Dedifferentiated amniotic fluid mesenchymal stem cell (primary cell): ENCODE data around the gene SH3PXD2A.

Experiments
- DNase-seq: peaks from one replicate; pipeline ENCODE4 v3.0.0-alpha.2; 2016; ENCODE audit errors: extremely low spot score

SH3PXD2A gene

GRCh38 chr10:103685880-103686669, 169.3 kb downstream of the SH3PXD2A start:
- DNase-seq: peak; percentile 64

- DNase-seq: no peak
Measured at GRCh38 chr10:103683851-103684250, 171.5 kb downstream of the SH3PXD2A start.

DNA sequence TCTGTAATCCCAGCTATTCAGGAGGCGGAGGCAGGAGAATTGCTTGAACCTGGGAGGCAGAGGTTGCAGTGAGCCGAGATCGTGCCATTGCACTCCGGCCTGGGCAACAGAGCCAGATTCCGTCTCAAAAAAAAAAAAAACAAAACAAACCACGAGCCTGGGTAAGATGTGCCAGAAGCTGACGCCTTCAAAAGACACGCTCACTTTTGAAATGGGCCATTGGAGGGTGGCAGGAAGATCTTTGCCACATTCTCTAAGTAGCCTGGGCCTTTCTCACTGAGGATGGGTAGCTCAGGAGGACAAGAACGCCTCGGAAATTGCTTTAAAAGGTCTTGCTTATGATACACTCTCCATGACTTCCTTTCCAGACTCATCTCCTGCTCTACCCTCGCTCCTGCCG, 172.7 kb downstream of the SH3PXD2A start:
- no peak for DNase-seq

DNA sequence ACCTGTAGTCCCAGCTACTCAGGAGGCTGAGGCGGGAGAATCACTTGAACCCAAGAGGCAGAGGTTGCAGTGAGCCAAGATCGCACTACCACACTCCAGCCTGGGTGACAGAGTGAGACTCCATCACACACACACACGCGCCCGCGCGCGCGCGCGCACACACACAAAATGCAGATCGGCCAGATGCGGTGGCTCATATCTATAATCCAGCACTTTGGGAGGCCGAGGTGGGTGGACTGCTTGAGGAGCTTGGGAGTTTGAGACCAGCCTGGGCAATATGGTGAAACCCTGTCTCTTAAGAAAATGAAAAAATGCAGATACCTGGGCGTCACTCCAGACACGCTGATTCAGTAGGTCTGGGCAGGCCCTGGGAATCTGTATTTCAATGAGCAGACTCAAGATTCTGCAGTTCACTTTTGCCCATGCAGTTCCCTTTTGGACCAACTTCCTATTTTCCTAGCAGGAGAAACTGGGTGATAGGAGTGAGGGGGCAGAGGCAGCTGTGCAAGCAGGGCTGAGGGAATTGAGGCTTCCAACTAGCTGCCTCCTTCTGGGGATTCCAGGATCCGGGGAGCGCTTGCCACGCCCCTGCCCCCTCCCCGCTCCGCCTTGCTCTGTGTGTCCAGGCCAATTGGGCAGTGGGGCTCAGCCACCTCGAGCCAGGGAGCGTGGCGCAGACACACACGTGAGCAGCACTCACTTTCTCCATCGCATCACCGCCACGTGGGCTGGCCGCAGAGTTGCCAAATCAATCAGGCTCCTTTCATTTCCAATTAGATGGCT, 173.6 kb downstream of the SH3PXD2A start:
- no peak for DNase-seq

DNA sequence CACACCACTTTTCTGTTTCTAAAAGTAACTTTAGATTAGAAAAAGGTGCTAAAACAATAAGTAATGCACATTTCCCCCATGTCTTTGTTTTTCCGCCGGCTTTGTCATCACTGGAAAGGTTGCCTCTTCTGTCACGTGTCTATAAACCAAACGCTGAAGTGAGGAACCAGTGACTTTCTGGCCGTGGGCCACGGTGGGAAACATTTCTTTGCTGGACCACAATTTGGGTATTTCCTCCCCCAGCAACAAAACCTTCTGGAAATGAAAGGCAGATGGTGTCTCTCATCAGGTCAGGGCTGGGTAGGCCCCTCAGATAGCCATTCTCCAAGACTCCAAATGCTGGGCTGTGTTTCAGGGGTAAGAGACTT, 174.5 kb downstream of the SH3PXD2A start:
- no peak for DNase-seq

- no peak for DNase-seq
Measured at GRCh38 chr10:103679096-103679790, 176.1 kb downstream of the SH3PXD2A start.

DNA sequence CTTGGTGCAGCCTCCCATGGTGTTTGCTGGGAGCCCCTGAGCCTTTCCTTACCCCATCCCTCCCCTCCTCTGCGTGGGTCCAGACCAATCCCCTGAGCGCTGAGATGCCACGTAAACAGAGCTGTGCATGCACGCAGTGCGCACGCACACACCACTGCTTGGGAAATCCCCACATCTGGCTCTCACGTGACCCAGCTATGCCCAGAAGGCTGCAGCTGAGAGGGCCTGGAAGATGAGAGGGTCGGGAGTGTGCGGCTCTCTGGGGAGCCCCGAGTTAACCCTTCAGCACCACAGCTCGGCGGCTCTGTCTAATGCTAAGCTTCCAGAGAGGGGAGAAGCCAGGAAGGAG, 177.2 kb downstream of the SH3PXD2A start:
- DNase-seq: peak; percentile 97

- no peak for DNase-seq
Measured at GRCh38 chr10:103677486-103678177, 177.7 kb downstream of the SH3PXD2A start.

DNA sequence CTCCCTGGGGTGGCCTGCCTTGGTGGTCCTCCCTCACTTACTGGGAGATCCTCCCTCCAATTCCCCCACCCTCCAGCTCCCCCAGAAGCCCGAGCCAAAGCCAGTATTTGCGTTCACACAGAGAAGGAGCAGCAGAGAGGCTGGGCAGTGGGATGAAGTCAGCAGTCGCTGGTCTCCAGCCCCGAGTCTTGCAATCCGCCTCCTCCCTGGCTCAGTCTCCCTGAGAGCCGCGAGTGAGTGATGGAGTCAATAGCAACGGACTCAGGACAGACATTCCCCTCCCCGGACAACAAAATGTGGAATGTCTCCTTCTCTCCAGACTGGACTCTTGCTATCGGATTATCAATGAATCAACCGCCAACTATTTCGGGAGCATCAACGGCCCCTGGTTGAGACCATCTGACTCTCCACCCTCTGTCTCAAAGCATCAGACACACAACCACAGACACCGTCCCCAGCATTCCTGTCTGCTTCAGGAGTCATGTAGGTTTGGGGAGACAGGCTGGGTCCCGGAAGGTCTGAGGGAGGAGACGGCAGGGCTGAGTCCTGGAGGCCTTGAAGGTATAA, 178.4 kb downstream of the SH3PXD2A start:
- DNase-seq: peak; percentile 89

DNA sequence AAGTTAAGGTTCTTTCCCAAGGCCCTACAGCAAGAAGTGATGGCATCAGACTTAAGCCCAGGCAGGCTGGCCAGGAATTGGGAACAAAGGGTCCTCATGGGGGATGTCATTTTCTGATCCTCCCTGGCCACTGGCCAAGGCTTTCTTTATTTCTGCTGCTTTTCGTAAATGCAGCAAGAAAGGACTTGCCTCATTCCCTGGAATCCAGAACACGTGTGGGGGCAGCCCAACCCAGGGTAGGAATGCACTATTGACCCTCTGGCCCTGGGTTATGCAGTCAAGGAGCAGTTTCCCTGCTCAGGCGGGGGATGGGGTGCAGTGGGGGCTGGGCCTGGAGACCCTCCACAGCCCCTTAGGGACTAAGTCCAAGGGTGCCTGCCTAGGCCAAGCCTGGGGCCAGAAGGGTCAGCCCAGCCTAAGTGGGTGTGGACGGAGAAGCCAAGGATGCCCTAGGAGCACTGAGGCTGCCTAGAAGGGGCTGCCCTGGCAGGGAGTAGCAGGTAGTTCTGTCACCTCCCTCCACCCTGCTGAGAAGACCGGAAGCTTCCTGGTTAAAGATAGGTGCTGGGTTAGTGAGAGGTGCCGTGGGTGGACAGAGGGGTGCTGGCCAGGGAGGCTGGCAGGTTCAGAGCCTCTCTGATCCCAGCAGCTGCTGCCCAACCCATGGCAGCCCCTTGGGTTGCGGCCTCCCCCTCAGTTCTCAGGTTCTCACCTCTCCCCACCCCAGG, 179.2 kb downstream of the SH3PXD2A start:
- no peak for DNase-seq

DNA sequence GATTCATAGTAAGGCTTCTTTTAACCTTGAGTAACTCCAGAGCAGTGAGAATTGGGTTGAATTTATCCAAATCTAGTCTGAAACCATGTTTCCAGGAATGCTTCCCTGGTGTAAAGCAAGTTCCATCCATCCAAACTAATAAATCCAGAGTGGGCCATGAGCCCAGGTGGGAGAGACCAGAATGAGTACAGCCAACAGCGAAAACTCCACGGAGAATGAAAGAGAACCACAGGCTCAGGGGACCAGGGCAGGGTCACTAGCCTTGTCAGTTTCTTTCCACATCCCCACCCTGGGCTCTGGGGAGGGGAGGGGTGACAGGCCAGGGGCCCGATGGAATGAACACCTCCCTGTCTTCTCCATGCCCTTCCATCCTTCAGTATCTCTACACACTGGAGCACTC, 181.8 kb downstream of the SH3PXD2A start:
- no peak for DNase-seq

DNA sequence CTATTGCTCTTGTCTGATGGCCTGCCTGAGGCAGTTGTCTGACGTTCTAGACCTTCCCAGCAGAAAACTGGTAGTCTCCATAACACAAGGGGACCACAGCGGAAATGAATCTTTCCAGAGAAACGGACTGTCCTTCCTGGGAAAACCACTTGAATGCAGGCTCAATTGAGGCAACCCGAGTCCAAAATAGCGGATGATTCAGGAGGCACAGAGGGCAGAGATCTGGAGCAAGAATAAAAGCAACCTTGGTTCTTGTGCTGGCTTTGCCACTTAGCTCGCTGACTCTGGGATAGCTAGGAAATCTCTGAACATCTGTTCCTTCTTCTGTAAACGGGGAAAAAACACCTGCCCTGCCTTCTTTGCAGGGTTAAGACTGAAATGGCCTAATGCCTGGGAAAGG, 183.0 kb downstream of the SH3PXD2A start:
- DNase-seq: no peak

DNA sequence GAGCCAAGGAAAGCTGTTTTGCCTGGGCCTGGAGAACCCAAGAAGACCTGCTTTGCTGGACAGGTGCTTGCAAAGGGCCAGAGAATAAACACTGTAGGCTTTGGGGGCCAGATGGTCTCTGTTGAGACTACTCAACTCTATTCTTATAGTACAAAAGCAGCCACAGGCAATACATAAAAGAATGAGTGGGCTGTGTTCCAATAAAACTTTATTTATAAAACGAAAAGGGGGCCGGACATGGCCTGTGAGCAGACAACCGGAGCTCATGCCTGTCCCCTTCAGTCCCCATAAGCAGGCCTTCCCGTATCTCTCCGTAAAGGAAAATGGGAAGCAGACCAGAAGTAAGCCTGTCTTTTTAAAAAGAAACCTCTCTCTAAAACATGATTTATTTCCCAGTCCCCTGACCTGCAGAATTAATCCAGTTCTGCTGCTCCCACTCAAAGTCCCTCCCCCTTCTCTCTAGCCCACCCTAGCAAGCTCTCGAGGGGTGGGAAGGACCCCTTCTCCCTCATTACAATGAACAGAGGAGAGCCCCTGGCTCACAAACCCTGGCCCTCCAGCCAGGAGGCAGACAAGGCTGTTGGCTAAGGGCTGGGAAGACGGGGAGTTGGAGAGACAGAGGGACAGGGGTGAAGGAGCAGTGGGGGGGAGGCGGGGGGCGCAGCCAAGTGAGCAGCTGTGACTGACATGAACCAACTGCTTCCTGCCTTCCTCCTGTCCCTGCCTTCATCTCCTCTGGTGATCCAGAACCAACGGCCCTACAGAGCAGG, 184.1 kb downstream of the SH3PXD2A start:
- DNase-seq: no peak

GRCh38 chr10:103669944-103670343, 185.4 kb downstream of the SH3PXD2A start:
- DNase-seq: no peak

DNA sequence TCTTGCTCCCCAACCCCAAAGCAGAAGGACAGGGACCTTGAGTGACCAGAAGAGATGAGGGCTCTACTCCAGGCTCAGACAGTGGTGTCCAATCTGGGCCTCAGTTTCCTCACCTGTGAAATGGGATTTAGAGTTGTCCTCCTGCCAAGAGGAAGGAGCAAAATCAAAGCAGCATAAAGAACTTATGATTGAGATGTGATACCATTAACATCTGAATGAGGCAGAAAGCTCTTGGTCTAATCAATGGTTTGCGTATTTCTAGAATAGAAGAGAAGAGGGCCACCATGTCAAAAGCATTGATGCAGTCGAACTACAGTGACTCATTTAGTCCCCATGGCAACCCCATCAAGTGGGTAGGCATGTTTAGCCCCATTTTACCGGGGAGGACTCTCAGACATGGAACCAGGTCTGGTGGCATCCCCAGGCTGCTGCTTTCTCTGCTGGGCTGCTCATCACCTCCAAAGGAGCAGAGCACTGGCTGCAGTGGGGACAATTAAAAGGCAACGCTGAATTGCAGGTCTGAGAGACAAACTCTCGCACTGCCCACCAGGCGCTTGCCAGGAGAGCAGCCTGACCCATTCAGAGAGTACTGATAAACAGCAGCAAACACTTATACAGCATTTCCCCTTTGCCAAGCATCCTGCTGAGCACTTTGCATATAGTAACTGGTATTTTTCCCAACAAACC, 186.0 kb downstream of the SH3PXD2A start:
- no peak for DNase-seq

DNA sequence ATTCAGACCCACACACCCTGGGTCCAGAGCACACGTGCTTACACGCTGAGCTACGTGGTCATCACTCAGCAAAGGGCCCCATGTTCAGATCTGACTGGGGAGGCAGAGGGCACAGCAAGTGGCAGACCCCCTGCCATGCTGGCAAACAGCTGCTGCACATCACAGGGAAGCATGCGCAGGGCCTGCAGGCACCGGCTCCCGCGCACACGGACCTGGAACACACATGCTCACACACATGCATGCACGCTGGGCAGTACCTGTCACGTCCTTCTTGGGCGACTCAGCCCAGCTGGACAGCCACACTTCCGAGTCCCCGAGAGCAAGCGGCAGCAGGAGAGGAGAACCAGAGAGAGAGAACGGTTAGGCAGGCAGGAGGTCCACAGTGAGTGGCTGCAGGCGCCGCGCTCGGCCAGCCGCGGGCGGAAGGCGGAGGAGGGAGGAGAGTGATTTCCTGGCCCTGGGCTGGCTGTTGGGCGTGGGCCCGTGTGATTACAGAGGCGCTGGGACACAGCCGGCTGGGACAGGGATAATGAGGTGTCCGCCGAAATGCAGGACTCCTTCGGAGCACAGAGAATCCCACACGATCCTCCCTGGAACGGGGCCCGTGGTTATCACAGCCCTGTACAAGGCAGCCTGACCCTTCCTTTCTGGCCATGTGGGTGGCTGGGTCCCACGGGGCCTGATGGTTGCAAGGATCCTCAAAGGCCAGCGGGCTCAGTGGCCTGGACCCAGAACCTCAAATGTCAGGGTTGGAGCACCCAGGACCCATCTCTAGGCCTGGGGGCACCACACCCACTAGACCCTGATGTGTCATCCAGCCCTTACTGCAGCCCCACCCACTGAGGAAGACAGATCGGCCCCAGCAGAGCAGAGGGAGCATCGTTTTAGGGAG, 186.8 kb downstream of the SH3PXD2A start:
- DNase-seq: no peak

DNA sequence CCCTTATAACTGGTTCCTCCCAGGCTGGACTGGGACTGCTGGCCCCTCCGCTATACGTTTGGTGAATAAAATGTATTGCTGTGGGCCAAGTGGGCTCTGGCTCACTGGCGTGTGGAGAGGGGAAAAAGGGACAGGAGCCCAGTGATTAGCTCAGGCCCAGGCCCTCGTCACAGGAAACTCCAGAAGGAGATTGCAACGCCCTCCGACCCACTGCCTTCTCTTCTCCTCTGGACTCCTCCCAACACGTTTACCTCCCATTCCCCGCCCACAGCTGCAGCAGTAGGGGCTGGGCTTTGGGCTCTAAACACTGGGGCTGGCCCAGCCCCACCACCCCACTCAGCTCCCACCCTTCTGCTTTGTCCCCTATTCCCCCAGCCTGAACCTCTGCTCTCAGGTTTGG, 188.0 kb downstream of the SH3PXD2A start:
- no peak for DNase-seq

GRCh38 chr10:103666762-103667150, 188.6 kb downstream of the SH3PXD2A start:
- no peak for DNase-seq
